Activated B cell treated with CpG ODN at 0.5 μM for 24 hours (primary cell): ENCODE results near the gene HADHB. TPM values are rescaled to one million over a fixed set of nuclear protein-coding genes. Genes with fewer than 3 reads are reported as not detected.
A peak's percentile ranks its signal among the peaks of the same experiment; 100 is the strongest.

ENCODE experiments used
- ATAC-seq: fragments of 200-7000 bp; cut with Tn5 transposase; one replicate; pipeline ENCODE4 v1.10.0; 2021; ENCODE audit warnings: low read depth, mild to moderate bottlenecking, moderate library complexity
- CTCF ChIA-PET: fragments of 350-600 bp; sonication (Branson Sonifier 250); formaldehyde crosslinking; loops from one replicate; lab custom pipeline; 2021; ENCODE audit warnings: antibody characterized with exemption; lab: Charles Lee
- POLR2A ChIA-PET: fragments of 350-600 bp; sonication (Branson Sonifier 250); formaldehyde crosslinking; loops from one replicate; lab custom pipeline; 2021; ENCODE audit warnings: antibody characterized with exemption; lab: Charles Lee
- DNase-seq: peaks from one replicate; pipeline ENCODE4 v3.0.0; 2022
- H3K27ac Mint-ChIP-seq: one replicate; pipeline ENCODE4 v1.8.0; 2020; ENCODE audit warnings: mixed read lengths
- H3K27me3 Mint-ChIP-seq: one replicate; pipeline ENCODE4 v1.8.0; 2021; ENCODE audit warnings: mixed read lengths
- H3K36me3 Mint-ChIP-seq: one replicate; pipeline ENCODE4 v1.8.0; 2021; ENCODE audit warnings: low read depth, mixed read lengths
- H3K4me1 Mint-ChIP-seq: one replicate; pipeline ENCODE4 v1.8.0; 2021; ENCODE audit warnings: mixed read lengths
- H3K4me3 Mint-ChIP-seq: one replicate; pipeline ENCODE4 v1.8.0; 2020; ENCODE audit warnings: mild to moderate bottlenecking, mixed read lengths
- H3K9me3 Mint-ChIP-seq: one replicate; pipeline ENCODE4 v1.8.0; 2020; ENCODE audit warnings: mixed read lengths
- CTCF ChIP-seq: fragments of 200-600 bp; IDR thresholded peaks from one replicate; pipeline ENCODE4 v1.8.0; 2022; ENCODE audit warnings: antibody characterized with exemption, mild to moderate bottlenecking
- intact Hi-C: fragments of 100-400 bp; cut with micrococcal nuclease; formaldehyde crosslinking; loops from one replicate; pipeline ENCODE4 v1.15.1; 2024
- total RNA-seq: library from RNA; stranded (reverse); gene quantifications from 2 replicates; pipeline ENCODE4 v1.2.3, GENCODE V29; 2022

Gene HADHB
- total RNA-seq, 1 donor from 2014 or later: 65.6 TPM

GRCh38 chr2:26269571-26270158 is 24.9 kb downstream of the HADHB start:
- Mint-ChIP-seq H3K4me1 (peaks cover 20% of the 10 kb centered on the region), H3K27me3 (no peaks in the 10 kb centered on the region), H3K27ac (peak overlapping the region; percentile 55), H3K9me3 (no peaks in the 10 kb centered on the region), H3K36me3 (peaks cover 34% of the 10 kb centered on the region), H3K4me3 (no peak overlapping the region)
- intact Hi-C loops: loop anchor here (1.0 kb wide), 1 partner anchor 25 kb away; the partner anchor contains the start of genes HADHA and HADHB
- DNase-seq (no peak), ATAC-seq (peak; percentile 57)
- TF ChIP-seq CTCF: no peak
- CTCF ChIA-PET: interaction anchor here (0.6 kb wide), 1 partner anchor 60 kb away, joined by 3 read pairs; no protein-coding TSS in a partner anchor
- POLR2A ChIA-PET: interaction anchor here (0.8 to 2.3 kb wide), 5 partner anchors 24 to 85 kb away, joined by 3 to 18 read pairs (median 3); partner anchors contain the start of genes HADHA and HADHB

- no peak overlapping the region for H3K27ac Mint-ChIP-seq
- ATAC-seq (no peak), DNase-seq (no peak)
- no peak overlapping the region for H3K4me3 Mint-ChIP-seq
- intact Hi-C loops: no loop called here
- TF ChIP-seq CTCF: no peak
- no peaks in the 10 kb centered on the region for H3K27me3 Mint-ChIP-seq
- H3K9me3 Mint-ChIP-seq: no peaks in the 10 kb centered on the region
- peaks cover 36% of the 10 kb centered on the region for H3K36me3 Mint-ChIP-seq
- ChIA-PET CTCF (interaction anchor here (0.6 kb wide), 1 partner anchor 59 kb away, joined by 3 read pairs; no protein-coding TSS in a partner anchor), POLR2A (interaction anchor here (0.5 to 2.3 kb wide), 4 partner anchors 22 to 1795 kb away, joined by 3 to 18 read pairs (median 6); partner anchors contain the start of genes HADHA and HADHB)
- H3K4me1 Mint-ChIP-seq: peaks cover 20% of the 10 kb centered on the region
Observed at GRCh38 chr2:26270373-26270772, 25.6 kb downstream of the HADHB start.

DNA sequence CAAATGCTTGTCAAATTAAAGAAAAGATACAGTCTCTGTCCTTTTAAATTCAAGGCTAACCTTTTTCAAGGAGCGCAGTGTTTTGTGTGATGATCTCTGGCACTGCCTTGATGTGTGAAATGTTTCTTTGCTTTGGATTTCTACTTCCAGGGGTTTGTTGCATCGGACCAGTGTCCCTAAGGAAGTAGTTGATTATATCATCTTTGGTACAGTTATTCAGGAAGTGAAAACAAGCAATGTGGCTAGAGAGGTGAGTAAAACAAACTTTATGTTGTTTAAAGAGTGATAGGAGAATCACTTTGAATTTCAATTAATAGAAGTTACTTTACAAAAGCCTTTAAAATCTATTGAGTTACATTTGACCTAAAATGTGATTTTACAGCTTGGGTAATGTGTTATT is 28.8 kb downstream of the HADHB start:
- Mint-ChIP-seq H3K4me1 (peaks cover 18% of the 10 kb centered on the region), H3K27me3 (no peaks in the 10 kb centered on the region), H3K36me3 (peaks cover 47% of the 10 kb centered on the region), H3K4me3 (no peak overlapping the region), H3K9me3 (no peaks in the 10 kb centered on the region), H3K27ac (no peak overlapping the region)
- POLR2A ChIA-PET: interaction anchor here (1.7 kb wide), 1 partner anchor 30 kb away, joined by 6 read pairs; the partner anchor contains the start of genes HADHA and HADHB
- ATAC-seq (no peak), DNase-seq (no peak)
- TF ChIP-seq CTCF: no peak
- CTCF ChIA-PET: no interaction called here
- intact Hi-C loops: no loop called here

DNA sequence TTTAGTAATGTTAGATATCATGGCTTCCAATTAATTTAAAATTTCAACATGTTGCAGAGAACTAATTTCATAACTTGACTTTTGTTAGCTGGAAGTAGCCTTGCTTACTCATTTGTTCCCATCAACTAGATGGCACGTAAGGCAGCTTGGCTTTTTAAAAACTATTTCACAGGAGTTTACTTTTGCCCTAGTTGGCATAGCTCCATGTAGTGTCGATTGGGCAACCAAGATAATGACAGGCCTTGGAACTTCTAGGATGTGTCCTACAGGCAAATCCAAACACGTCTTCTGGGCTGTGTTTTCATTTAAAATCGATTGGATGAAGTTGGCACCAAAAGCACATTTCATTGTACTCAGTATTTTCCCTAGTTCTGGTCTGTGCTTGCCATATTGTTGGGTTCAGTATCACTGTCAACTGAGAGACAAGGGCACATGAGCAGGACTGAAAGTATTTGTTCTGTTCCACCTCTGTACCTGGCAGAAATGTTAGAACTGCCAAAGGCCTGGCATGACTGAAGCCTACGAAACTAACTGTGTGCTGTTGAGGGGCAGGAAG is 29.4 kb downstream of the HADHB start:
- POLR2A ChIA-PET: interaction anchor here (1.7 kb wide), 1 partner anchor 30 kb away, joined by 6 read pairs; the partner anchor contains the start of genes HADHA and HADHB
- TF ChIP-seq CTCF: no peak
- Mint-ChIP-seq H3K4me3 (no peak overlapping the region), H3K4me1 (peaks cover 15% of the 10 kb centered on the region), H3K27me3 (no peaks in the 10 kb centered on the region), H3K27ac (no peak overlapping the region), H3K9me3 (no peaks in the 10 kb centered on the region), H3K36me3 (peaks cover 52% of the 10 kb centered on the region)
- DNase-seq (no peak), ATAC-seq (no peak)
- intact Hi-C loops: no loop called here
- CTCF ChIA-PET: no interaction called here

DNA sequence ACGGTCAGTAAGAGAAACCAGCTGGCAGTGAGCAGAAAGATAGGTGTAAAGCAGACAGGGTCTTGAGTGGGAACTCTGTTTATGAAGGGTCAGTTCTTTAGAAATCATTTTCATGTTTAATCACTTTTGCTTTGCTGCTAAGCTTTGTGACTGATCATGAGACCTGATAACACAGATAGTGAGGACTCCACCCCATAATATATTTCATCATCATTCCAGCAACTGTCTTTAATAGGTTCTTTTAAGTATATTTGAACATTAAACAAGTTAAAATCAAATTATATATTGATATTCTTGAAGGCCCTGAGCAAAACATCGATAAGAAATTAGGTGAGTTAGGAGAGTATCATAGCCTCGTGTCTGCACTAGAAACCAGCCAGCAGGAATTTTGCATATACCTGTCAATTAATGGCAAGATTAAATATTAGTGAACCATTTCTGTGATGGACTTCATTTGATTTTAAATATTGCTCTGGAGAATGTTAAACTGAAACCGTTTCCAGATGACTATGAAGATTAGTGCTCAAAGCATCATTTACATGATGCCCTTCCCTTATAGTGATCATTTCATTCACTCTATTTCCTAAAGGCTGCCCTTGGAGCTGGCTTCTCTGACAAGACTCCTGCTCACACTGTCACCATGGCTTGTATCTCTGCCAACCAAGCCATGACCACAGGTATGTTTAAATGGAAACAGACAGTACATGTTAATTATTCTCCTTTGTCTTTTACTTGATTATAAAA is 31.9 kb downstream of the HADHB start:
- POLR2A ChIA-PET: no interaction called here
- Mint-ChIP-seq H3K9me3 (no peaks in the 10 kb centered on the region), H3K4me3 (no peak overlapping the region), H3K36me3 (peaks cover 72% of the 10 kb centered on the region), H3K27ac (no peak overlapping the region), H3K4me1 (peaks cover 2% of the 10 kb centered on the region), H3K27me3 (no peaks in the 10 kb centered on the region)
- DNase-seq: no peak
- CTCF ChIA-PET: no interaction called here
- ATAC-seq: no peak
- TF ChIP-seq CTCF: no peak
- intact Hi-C loops: no loop called here
